Bone marrow (tissue), 2 donors: ENCODE measurements around the gene CRTC1.
"Not testable (repeated sequence)": the region's sequence is repeated elsewhere in the genome, so short reads cannot be mapped to it uniquely, and the experiment has no call there.

Experiments used
- DNase-seq, 2 donors: peaks; one replicate each; lab custom pipeline; 2025; lab: John Stamatoyannopoulos, UW

The CRTC1 gene

DNA sequence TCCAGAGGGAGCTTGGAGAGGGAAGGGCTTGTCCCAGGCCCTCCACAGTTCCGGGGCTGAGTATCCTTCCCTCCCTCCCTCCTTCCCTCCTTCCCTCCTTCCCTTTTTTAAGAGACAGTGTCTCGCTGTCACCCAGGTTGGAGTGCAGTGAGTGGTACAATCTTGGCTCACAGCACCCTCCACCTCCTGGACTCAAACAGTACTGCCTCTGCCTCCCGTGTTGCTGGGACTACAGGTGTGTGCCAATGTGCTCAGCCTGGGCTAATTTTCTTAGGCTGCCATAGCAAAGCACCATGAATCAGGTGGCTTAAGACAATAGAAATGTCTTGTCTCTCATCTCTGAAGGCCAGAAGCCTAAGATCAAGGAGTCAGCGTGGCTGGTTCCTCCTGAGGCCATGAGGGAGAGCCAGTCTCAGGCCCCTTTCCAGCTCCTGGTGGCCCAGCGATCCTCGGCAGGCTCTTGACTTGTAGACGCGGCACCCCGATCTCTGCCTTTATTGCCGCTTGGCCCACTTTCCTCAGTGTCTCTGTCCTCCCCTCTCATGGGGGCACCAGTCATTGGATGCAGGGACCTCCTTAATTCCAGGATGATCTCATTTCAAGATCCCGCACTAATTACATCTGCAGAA lies 47.5 kb downstream of the CRTC1 start:
- DNase-seq = no peak

DNA sequence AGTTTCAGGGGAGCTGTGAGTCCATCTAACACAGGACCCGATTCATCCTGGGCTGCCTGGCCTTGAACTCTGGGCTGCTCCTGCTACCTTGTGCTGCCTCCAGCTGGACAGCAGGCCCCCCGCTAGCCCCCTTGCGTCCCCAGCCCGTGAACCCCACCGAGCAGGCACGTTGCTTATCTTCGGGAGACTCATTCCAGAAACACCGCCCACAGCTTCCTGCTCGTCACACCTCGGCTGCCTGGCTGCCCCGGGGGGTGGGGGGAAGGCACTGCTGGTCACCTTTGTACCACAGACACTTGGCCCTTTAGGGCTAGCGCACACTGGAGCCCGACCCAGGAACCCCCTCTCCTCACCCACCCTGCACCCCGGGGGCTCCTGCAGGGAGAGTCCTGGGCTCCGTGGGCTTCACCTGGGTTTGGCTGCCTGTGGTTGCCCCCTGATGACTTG lies 48.1 kb downstream of the CRTC1 start:
- DNase-seq = no peak

DNA sequence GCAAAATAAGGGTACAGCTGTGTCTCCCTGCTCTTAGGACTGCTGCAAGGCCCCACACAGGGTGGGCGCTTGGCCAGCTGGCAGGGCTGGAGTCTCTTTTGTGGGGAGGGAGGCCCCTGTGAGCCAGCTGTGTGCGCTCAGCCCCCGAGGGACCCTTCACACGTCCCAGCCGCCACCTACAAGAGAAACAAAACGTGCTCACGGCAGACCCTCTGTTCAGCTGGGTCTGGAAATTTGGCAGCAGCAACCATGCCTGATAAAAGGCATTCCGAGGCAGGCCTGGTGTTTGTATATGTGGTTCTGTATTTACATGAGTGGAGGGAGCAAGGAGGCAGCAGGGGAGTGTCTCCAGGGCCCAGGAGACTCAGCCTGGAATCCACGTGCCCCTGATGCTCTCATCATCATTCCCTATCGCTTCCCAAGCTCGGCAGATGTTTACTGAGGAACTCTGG lies 49.7 kb downstream of the CRTC1 start:
- no peak for DNase-seq

DNA sequence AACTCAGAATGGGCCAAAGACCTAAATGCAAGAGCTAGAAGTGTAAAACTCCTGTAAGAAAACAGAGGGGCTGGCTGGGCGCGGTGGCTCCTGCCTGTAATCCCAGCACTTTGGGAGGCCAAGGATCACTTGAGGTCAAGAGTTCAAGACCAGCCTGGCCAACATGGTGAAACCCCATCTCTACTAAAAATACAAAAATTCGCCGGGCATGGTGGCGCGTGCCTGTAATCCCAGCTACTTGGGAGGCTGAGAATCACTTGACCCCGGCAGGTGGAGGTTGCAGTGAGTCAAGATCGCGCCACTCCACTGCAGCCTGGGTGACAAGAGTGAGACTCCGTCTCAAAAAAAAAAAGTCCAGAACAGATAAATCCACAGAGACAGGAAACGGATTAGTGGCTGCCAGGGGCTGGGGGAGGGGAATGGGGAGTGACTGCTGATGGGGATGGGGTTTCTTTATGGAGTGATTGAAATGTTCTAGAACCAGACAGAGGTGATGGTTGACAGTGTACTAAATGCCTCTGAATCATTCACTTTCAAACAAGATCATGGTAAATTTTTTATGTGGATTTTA lies 50.4 kb downstream of the CRTC1 start:
- not testable (repeated sequence) for DNase-seq

DNA sequence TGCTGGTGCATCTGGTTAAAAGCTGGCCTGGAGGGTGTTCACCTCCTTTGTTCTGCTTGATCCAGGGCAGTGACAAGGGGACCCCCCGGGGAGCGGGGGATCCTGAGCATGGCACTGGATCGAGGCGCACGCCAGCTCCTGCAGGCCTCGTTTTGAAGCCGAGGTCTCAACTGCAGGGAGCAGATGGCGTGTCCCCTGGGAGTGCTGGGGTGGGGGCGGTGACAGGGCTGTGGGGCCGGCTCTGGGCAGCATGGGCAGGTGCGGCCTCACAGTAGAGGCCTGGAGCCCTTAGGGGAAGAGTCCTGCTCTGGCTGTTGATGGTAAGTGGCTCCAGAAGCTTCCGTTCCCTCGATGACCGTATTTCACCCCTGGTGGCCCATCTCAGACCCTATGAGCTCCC lies 51.8 kb downstream of the CRTC1 start:
- DNase-seq = no peak

DNA sequence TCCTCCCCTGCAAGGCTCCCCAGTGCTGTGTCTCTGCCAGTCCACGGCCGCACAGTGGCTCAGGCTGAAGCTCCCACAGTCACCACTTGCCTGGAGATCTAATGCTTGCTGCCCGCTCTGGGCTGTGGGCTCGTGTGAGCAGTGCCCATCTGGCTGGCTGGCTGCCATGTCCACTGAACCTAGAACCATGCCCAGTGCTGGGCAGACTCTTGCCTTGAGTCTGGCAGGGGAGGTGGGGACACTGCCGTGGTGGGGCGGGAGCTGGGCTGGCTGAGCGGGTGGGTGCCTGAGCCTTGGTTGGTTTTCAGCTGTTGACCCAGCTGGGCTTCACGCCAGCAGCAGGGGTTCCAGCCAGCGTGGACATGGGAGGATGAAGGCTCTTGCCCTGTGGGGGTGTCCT lies 52.3 kb downstream of the CRTC1 start:
- DNase-seq = no peak

DNA sequence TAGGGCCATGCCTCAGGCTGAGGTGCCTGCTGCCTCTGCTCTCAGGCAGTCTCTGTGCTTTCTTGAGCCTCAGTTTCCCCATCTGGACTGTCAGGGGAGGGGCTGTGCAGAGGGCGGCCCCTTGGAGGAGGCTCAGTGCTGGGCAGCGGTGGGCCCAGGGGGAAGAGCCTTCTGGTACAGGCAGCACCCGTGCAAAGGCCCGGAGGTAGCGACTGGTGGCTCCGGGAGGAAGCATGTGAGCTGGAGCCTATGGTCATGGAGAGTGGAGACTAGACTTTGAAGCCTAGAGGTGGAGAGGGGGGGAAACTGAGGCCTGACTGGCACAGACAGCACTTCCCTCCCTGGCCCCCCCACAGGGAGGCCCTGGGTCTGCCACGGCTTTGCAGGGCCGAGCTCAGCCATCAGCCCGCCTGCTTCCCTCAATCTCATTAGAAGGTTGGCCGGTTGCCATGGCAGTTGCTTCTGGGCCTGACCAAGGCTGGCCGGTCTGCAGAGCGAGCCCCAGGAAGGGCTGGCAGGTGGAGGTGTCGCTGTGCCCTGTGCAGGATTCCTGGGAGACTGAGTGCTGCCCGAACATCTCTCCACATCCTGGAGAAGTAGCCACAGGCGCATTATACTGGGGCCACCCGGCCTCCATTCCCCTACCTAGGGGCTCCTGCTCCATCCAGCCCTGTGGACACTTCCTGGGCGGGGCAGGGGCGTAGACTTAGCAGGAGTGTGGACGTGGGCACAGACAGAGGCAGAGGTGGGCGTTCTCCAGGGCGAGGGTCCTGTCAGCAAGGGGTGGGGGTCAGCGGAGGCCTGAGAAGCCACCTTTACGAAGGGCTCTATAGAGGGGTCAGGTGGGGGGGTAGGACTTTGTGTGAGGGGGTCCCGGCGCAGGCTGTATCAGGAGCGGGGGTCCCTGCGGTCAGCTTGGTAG lies 53.2 kb downstream of the CRTC1 start:
- DNase-seq = no peak

DNA sequence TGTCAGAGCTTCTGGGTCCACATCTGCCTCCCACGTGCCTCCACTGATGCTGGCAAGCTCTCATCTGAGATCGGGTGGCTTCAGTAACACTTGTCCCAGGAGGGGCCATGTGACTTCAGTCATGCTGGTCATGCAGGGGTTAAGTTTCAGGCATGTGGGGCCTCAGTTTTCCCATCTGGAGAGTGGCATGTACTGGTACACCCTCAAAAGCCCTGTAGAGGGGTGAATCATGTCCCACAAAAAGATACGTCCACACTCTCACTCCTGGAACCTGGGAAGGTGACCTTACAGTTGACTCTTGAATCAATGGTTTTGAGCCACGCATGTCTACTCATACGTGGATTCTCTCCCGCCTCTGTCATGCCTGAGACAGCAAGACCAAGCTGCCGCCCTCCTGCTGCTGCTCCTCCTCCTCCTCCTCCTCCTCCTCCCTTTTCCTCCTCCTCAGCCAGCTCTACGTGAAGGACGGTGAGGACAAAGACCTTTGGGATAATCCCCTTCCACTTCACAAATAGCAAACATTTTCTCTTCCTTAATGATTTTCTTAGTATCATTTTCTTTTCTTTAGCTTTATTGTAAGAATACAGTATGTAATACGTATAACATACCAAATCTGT lies 54.0 kb downstream of the CRTC1 start:
- no peak for DNase-seq

DNA sequence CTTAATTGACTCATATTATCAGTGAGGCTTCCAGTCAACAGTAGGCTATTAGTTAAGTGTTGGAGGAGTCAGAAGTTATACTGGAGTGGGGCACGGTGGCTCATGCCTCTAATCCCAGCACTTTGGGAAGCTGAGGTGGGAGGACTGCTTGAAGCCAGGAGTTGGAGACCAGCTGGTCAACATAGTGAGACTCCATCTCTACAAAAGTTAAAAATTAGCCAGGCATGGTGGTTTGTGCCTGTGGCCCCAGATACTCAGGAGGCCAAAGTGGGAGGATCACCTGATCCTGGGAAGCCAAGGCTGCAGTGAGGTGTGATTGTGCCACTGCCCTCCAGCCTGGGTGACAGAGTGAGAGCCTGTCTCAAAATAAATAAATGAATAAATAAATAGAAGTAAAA lies 54.5 kb downstream of the CRTC1 start:
- no peak for DNase-seq

DNA sequence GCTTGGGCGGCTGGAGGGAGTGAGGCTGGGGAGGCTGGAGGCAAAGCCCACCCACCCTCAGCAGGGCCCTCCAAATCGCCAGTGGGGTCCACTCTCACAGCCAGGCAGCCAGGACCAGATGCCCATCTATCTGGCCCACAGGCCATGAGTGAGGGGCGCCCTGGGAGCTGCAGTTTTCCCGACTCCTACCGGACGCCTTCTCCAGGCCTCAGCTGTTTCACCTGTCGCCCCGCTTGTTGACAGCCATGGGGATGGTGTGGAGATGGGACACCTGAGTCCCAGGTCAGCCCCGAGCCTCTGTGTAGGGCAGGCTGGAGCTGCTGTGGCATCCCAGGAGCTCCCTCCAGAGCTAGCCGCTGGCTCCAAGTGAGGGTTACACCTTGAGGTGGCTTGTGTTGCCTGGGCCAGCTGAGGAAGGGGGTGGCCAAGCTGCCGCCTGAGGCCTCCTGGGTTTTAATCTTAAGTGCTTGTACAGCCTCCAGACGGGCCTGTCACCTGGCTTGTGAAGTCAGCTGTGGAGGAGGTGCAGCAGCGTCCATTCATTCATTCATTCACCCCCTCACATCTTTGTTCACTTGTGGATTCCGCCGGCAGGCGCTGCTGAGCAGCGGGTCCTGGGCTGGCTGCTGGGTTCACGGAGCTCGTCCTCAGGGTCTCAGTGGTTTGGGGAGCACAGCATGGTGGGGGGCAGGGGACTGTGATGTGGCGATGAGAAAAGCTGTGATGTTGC lies 55.6 kb downstream of the CRTC1 start:
- no peak for DNase-seq

DNA sequence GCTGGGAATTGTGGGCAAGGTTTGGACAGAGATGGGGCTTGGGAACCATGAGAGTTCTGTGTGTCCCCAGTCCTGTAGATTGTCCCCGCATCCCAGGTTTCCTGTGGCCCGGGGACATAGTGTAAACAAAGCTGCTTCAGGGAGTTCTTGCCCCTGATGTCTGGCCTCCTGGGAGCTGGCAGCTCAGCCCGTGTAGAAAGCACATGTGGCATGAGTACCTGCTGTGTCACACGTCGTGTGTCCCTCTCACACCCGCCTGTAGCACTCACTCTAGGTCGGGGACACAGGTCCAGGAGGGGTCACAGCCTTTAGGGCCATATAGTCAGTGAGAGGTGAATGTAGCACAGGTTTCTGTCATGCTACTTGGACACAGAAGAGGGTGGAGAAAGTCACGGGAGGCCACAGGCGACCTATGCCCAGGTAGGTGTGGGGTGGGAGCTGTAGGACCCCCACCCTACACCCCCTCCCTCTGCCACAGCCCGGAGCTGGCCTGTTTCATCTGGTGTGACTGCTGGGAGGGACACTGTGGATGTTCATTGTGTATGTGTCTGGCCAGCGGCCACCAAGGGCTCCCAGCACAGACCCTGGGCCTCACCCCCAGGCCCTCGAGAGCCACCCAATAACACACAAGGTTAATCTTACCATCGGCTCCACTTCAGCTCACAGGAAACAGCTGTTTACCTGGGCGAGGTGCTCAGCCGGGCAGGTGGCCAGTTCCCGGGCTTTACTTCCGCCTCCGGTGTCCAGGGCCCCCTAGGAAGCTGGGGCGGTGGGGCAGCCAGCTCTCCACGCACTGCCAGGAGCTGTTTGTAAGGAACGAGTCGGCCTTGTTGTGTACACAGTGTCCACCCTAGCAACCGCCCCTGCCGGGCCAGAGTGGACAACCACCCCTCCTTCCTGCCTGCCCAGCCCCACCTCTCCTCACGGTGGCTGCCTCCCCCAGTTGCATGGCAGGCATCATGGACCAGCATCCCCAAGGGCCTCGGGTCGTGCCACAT lies 57.9 kb downstream of the CRTC1 start:
- DNase-seq = no peak

DNA sequence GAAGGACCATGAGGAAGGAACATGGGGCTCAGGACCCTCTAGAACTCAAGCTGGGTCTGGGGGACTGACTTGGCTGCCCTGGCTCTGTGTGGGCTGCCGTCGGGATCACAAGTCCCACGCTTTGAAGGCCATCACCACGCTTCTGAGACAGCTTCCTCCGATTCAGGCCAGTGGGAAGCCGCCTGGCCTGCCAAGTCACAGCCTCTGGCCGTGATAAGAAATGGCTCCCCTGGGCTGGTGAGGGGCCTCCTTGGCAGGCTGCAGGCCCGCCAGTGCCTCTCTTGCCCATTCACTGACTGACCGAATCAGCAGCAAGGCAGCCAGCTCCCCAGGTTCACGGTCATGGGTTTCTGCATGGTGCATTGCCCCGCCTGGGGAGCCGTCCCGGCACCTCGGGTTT lies 58.8 kb downstream of the CRTC1 start:
- DNase-seq = no peak

DNA sequence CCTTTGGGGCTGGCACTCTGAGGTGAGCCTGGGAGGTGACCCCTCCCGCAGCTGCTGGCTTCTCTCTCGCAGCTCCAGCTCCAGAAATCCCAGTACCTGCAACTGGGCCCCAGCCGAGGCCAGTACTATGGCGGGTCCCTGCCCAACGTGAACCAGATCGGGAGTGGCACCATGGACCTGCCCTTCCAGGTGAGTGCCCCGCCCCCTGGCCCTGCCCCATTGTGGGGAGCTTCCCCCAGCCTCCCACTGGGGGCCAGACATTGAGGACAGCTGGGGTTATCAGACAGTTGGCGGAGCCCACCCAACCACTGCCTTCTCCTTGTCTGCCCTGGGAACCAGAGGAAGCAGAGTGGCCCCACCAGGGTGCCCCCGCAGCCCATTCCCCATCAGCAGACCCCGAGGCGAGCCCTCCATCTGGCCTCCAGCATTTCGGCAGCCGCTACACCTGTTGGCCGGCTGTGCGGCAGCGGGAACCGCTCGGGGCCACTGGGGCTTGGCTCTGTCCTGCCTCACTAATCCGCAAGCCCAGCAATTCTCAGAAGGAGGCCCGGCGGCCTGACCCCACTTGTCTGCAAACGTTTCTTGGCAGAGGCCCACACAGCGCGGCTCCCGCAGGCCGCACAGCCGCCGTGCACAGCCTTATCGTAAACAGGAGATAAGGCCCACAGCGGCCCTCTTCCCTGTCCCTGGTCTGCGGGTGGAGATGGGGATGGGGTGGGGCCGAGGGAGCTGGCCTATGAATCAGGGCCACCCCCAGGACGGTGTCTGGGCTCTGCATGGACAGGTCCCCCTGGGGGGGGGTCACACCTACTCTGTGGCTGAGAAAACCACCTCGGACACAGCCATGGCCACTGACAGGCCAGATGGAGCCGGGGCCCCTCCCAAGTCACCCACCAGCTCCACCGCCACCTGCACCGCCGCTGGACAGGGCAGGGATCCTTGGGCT lies 59.6 kb downstream of the CRTC1 start:
- DNase-seq = no peak

DNA sequence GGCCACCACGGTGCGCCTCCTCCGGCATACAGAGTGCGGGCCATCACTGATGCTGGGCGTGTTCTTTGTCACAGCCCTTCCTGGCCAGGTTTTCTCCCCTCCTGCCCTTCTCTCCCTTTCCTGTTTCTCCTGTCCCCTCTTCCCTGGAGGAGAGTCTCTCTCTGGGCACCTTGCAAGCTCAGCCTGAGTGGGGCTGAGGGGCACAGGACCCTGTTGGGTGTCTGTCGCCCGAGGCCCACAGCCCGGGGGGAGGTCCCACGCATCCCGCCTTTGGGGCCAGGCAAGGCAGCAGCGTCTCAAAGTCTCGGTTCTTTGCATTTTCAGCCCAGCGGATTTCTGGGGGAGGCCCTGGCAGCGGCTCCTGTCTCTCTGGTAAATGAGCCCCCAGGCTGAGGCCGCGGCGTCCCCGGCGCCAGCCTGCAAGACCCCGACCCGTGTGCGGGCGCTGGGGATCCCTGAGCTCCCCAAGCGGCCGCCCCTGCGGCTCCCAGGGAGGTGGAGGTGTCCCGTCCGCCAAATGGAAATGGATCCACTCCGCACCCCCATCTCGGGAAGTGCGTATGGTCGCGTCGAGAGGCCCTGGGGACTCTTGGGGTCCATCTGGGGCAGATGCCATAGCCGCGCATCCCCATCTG lies 60.4 kb downstream of the CRTC1 start:
- no peak for DNase-seq

DNA sequence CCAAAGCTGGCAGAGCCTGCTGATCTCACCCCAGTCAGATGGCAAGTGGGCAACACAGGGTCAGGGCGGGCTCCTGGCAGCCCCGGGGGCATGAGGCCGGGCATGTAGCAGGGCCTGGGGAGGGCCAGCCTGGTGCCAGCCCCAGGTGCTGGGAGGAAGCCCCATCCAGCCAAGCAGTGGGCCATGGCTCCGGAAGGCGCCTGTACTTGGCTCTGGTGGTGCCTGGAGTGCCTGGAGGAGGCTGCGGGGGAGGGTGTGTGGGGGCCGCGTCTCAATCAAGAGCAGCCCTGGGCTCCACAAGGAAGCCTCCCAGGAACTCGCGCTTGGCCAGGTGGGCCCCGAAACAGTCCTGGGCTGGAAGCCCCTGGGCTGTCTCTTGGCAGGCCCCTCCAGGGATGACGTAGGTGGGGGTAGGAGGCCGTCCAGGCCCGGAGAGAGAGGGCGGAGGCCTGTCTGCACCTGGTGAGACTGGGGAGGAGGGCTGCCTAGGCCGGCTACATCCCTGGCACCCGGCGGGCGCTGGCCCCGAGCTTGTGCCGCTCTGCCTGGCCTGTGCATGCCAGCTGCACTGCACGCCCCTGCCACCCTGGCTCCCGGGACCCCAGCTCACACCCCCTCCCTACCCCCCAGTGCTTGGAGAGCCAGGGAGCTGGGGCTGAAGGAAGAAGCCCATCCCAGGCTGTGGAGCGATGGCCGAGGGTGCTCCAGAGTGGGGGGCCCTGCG lies 61.7 kb downstream of the CRTC1 start:
- no peak for DNase-seq

DNA sequence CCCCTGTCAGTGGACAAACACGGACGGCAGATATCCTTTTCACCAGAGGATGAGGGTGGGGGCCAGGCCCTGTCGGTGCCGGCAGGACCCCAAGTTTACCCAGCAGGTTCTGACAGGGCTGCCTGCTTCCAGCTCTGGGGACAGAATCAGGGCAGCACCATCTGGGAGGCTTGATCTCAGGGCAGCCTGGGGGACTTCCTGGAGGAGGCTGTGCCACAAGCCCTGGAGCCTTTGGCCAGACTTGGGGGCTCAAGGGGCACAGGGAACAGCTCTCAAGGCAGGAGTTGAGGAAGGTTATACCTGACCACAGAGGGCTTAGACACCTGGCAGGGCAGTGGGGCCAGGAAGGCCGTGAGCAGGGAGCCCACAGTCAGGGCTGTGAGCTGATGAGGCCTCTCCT lies 62.5 kb downstream of the CRTC1 start:
- no peak for DNase-seq

DNA sequence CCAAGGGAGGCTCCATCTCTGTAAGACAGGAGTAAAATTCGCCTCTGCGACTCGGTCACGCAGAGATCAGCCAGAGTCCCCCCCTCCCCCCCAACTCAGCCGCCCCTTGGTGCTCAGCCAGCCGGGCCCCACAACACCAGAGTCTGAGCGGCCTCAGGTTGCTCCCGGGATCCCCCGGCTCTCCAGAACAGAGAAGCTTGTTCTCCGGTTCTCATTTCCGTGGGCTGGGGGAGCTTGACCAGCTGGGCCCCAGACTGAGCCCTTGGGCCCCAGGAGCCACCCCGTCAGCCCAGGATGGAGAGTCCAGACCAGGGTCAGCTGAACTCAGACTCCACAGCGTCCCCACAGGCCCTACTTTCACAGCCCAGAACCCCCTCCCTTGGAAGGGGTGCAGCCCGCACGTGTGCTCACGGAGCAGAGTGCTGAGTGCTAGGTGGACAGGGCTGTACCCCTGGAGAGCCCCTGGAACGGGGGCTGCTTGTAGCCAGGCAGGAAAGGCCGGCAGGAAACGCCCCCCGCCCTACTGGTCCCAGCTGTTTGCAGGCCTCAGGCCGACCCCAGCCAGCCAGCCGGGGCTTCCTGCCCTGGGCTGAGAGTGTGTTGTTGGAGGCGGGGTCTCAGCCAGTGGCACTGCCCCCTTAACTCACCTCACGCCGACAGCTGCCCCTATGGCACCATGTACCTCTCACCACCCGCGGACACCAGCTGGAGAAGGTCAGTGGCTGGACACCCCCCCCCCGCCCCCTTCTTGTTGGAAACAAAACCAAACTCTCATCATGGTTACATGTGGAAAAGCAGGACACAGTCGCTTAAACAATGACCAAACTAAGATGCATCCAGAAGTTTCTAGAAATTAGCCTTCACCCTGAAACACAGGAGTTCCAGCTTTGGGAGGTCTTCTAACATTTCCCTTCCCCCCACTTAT lies 63.2 kb downstream of the CRTC1 start:
- no peak for DNase-seq
